Neuronal stem cell (in vitro differentiated cells): ENCODE measurements around the gene SCGB3A2.

Source experiments
- DNase-seq: peaks from one replicate; pipeline ENCODE4 v3.0.0-alpha.2; 2013; ENCODE audit warnings: low spot score
- H2AFZ ChIP-seq: one replicate; pipeline ENCODE4 v1.6.1; 2013; ENCODE audit warnings: mild to moderate bottlenecking, low read length, inconsistent platforms
- H2AK5ac ChIP-seq: 2 replicates; pipeline ENCODE4 v1.6.1; 2013; ENCODE audit warnings: low read depth, mild to moderate bottlenecking, inconsistent platforms, low read length, moderate library complexity, mixed read lengths
- H2BK120ac ChIP-seq: 2 replicates; pipeline ENCODE4 v1.6.1; 2013; ENCODE audit warnings: low read depth, mild to moderate bottlenecking, inconsistent platforms, low read length, moderate library complexity, mixed read lengths
- H2BK12ac ChIP-seq: one replicate; pipeline ENCODE4 v1.6.1; 2013; ENCODE audit warnings: low read length, inconsistent platforms
- H2BK15ac ChIP-seq: 2 replicates; pipeline ENCODE4 v1.6.1; 2013; ENCODE audit warnings: mild to moderate bottlenecking, low read length, inconsistent platforms, mixed read lengths
- H2BK5ac ChIP-seq: one replicate; pipeline ENCODE4 v1.6.1; 2013; ENCODE audit warnings: inconsistent platforms, mild to moderate bottlenecking, low read length, moderate library complexity
- H3K14ac ChIP-seq: one replicate; pipeline ENCODE4 v1.6.1; 2013; ENCODE audit warnings: low read length, inconsistent platforms
- H3K18ac ChIP-seq: 2 replicates; pipeline ENCODE4 v1.6.1; 2013; ENCODE audit warnings: low read length, inconsistent platforms
- H3K23ac ChIP-seq: 2 replicates; pipeline ENCODE4 v1.6.1; 2013; ENCODE audit warnings: low read depth, mild to moderate bottlenecking, mixed read lengths, low read length, inconsistent platforms; ENCODE audit not compliant: poor library complexity
- H3K27ac ChIP-seq: replicated peaks from 3 replicates; pipeline ENCODE4 v1.5.1; 2013; ENCODE audit warnings: low read length, inconsistent platforms
- H3K27me3 ChIP-seq, 3 experiments: 2 replicates each; pipeline ENCODE4 v1.6.1; 2013; ENCODE audit warnings: low read length in 3 of 3, mild to moderate bottlenecking in 2 of 3, inconsistent platforms in 1 of 3, low read depth in 1 of 3, mixed read lengths in 1 of 3, moderate library complexity in 1 of 3; ENCODE audit not compliant: control insufficient read depth in 3 of 3, insufficient read depth in 3 of 3
- H3K36me3 ChIP-seq, 2 donors: replicated peaks in 1 of 2; 2 replicates each; pipeline ENCODE4 v1.6.1; 2013; ENCODE audit warnings: low read length in 2 of 2; ENCODE audit not compliant: control insufficient read depth in 2 of 2, insufficient read depth in 2 of 2
- H3K4ac ChIP-seq: 2 replicates; pipeline ENCODE4 v1.6.1; 2013; ENCODE audit warnings: inconsistent platforms, mild to moderate bottlenecking, low read length, moderate library complexity
- H3K4me1 ChIP-seq, 2 donors: 1 replicate in 1 of 2; 2 replicates in 1 of 2; pipeline ENCODE4 v1.6.1; 2013; ENCODE audit warnings: low read length in 2 of 2, low read depth in 1 of 2; ENCODE audit not compliant: control insufficient read depth in 2 of 2, insufficient read depth in 1 of 2
- H3K4me2 ChIP-seq: one replicate; pipeline ENCODE4 v1.6.1; 2013; ENCODE audit warnings: mild to moderate bottlenecking, low read length, inconsistent platforms; ENCODE audit not compliant: insufficient read depth, poor library complexity, severe bottlenecking
- H3K4me3 ChIP-seq, 2 donors: 2 replicates each; pipeline ENCODE4 v1.5.1; 2013; ENCODE audit warnings: low read length in 2 of 2, mild to moderate bottlenecking in 2 of 2, inconsistent platforms in 1 of 2, moderate library complexity in 1 of 2
- H3K79me1 ChIP-seq: one replicate; pipeline ENCODE4 v1.6.1; 2013; ENCODE audit warnings: low read depth, mild to moderate bottlenecking, inconsistent platforms, low read length, moderate library complexity
- H3K9ac ChIP-seq: one replicate; pipeline ENCODE4 v1.6.1; 2013; ENCODE audit warnings: mild to moderate bottlenecking, low read depth, low read length, inconsistent platforms; ENCODE audit not compliant: poor library complexity
- H3K9me3 ChIP-seq, 2 donors: replicated peaks in 1 of 2; 2 replicates each; pipeline versions ENCODE3 to v1.6.1; 2013; ENCODE audit warnings: low read length in 2 of 2, mild to moderate bottlenecking in 2 of 2, inconsistent platforms in 1 of 2, low read depth in 1 of 2, mixed read lengths in 1 of 2, moderate library complexity in 1 of 2; ENCODE audit not compliant: control insufficient read depth in 2 of 2, insufficient read depth in 1 of 2
- H4K8ac ChIP-seq: one replicate; pipeline ENCODE4 v1.6.1; 2013; ENCODE audit warnings: low read depth, mild to moderate bottlenecking, inconsistent platforms, low read length, moderate library complexity
- H4K91ac ChIP-seq: one replicate; pipeline ENCODE4 v1.6.1; 2013; ENCODE audit warnings: low read length, low read depth, mild to moderate bottlenecking, inconsistent platforms; ENCODE audit not compliant: poor library complexity
- WGBS, 2 donors: extraction: QIAGEN DNeasy Blood & Tissue Kit; methylation state at CpG; one replicate each; pipeline ENCODE4 v1.1.7; 2013; ENCODE audit warnings: missing lambda C conversion rate in 2 of 2, mixed read lengths in 1 of 2; ENCODE audit not compliant: insufficient read length in 2 of 2, insufficient replicate concordance in 1 of 2; ENCODE audit errors: extremely low coverage in 2 of 2; 5-methylcytosine and 5-hydroxymethylcytosine counted together

SCGB3A2 gene

GRCh38 chr5:147902609-147903115, 24.2 kb downstream of the SCGB3A2 start:
- peaks cover 0 to 4% (median 0%) of the 10 kb centered on the region in 3 experiments for H3K27me3 ChIP-seq
- H2AFZ ChIP-seq = no peak overlapping the region
- no peaks in the 10 kb centered on the region for H3K9me3 ChIP-seq
- H3K4me2 ChIP-seq = no peak overlapping the region
- H2BK12ac ChIP-seq = no peak overlapping the region
- no peak overlapping the region for H3K18ac ChIP-seq
- no peak overlapping the region for H4K8ac ChIP-seq
- H2BK120ac ChIP-seq = no peak overlapping the region
- no peak for DNase-seq
- no peak overlapping the region for H3K14ac ChIP-seq
- no peaks in the 10 kb centered on the region for H3K36me3 ChIP-seq
- H2BK15ac ChIP-seq = no peak overlapping the region
- H2BK5ac ChIP-seq = no peak overlapping the region
- peaks cover 0 to 1% of the 10 kb centered on the region in 2 donors for H3K4me1 ChIP-seq
- H3K79me1 ChIP-seq = no peaks in the 10 kb centered on the region
- no peak overlapping the region for H3K27ac ChIP-seq
- H2AK5ac ChIP-seq = no peak overlapping the region
- H3K9ac ChIP-seq = no peak overlapping the region
- no peak overlapping the region for H3K4me3 ChIP-seq
- no peak overlapping the region for H3K23ac ChIP-seq
- no peak overlapping the region for H3K4ac ChIP-seq
- no peak overlapping the region for H4K91ac ChIP-seq

- Histone ChIP-seq H3K4me1 (peaks cover 0 to 1% of the 10 kb centered on the region in 2 donors), H3K27me3 (peaks cover 0 to 4% (median 0%) of the 10 kb centered on the region in 3 experiments), H2BK120ac (no peak overlapping the region), H2BK5ac (no peak overlapping the region), H3K14ac (no peak overlapping the region), H2AK5ac (no peak overlapping the region), H2AFZ (no peak overlapping the region), H3K23ac (no peak overlapping the region), H3K79me1 (no peaks in the 10 kb centered on the region), H4K91ac (no peak overlapping the region), H3K4ac (no peak overlapping the region), H3K4me2 (no peak overlapping the region), H2BK15ac (no peak overlapping the region), H3K27ac (no peak overlapping the region), H2BK12ac (no peak overlapping the region), H4K8ac (no peak overlapping the region), H3K4me3 (no peak overlapping the region), H3K9me3 (no peaks in the 10 kb centered on the region), H3K9ac (no peak overlapping the region), H3K18ac (no peak overlapping the region), H3K36me3 (no peaks in the 10 kb centered on the region)
- no CpG with 5 or more reads among the region's 4 CpGs for WGBS, 2 donors
- no peak for DNase-seq
Observed at GRCh38 chr5:147904110-147904509, 25.6 kb downstream of the SCGB3A2 start.

GRCh38 chr5:147906326-147907095, 28.0 kb downstream of the SCGB3A2 start, which contains the start of gene C5orf46:
Gene C5orf46, minus strand, starts transcription at chr5:147906538. Its CDS starts 37 bp downstream, at chr5:147906501.
- no peaks in the 10 kb centered on the region for H3K9me3 ChIP-seq
- no peak within 1 kb of the TSS for H2BK12ac ChIP-seq
- no peak within 1 kb of the TSS for H3K4ac ChIP-seq
- no CpG with 5 or more reads among the region's 8 CpGs for WGBS, 2 donors
- no peak within 1 kb of the TSS for H3K14ac ChIP-seq
- H4K8ac ChIP-seq = no peak within 1 kb of the TSS
- no peak for DNase-seq
- no peak within 1 kb of the TSS for H2AFZ ChIP-seq
- no peak within 1 kb of the TSS for H3K9ac ChIP-seq
- H2BK15ac ChIP-seq = no peak within 1 kb of the TSS
- H2BK5ac ChIP-seq = no peak within 1 kb of the TSS
- no peak within 1 kb of the TSS for H3K4me2 ChIP-seq
- peaks cover 0 to 1% of the 10 kb centered on the region in 2 donors for H3K4me1 ChIP-seq
- no peak within 1 kb of the TSS for H3K4me3 ChIP-seq
- no peak within 1 kb of the TSS for H2BK120ac ChIP-seq
- H3K27me3 ChIP-seq = no peaks in the 10 kb centered on the region
- no peak within 1 kb of the TSS for H3K23ac ChIP-seq
- H3K18ac ChIP-seq = no peak within 1 kb of the TSS
- H3K27ac ChIP-seq = no peak within 1 kb of the TSS
- no peaks in the 10 kb centered on the region for H3K36me3 ChIP-seq
- H2AK5ac ChIP-seq = no peak within 1 kb of the TSS
- no peak within 1 kb of the TSS for H4K91ac ChIP-seq
- H3K79me1 ChIP-seq = no peaks in the 10 kb centered on the region

- Histone ChIP-seq H3K4ac (no peak overlapping the region), H2BK5ac (no peak overlapping the region), H4K8ac (no peak overlapping the region), H3K4me3 (no peak overlapping the region), H3K9ac (no peak overlapping the region), H3K27me3 (no peaks in the 10 kb centered on the region), H3K27ac (no peak overlapping the region), H3K14ac (no peak overlapping the region), H3K4me1 (peaks cover 0 to 1% of the 10 kb centered on the region in 2 donors), H2AFZ (no peak overlapping the region), H4K91ac (no peak overlapping the region), H3K18ac (no peak overlapping the region), H3K4me2 (no peak overlapping the region), H3K9me3 (peaks cover 0 to 2% of the 10 kb centered on the region in 2 donors), H2BK15ac (no peak overlapping the region), H3K36me3 (no peaks in the 10 kb centered on the region), H2AK5ac (no peak overlapping the region), H3K79me1 (no peaks in the 10 kb centered on the region), H2BK12ac (no peak overlapping the region), H3K23ac (no peak overlapping the region), H2BK120ac (no peak overlapping the region)
- no CpG with 5 or more reads among the region's 6 CpGs for WGBS, 2 donors
- DNase-seq = no peak
Observed at GRCh38 chr5:147911427-147911826, 32.9 kb downstream of the SCGB3A2 start.
